HEK293 (cell line): Measurements from ENCODE around the gene ARHGEF7.

Experiments
- CTCF ChIA-PET: fragments of 350-600 bp; formaldehyde crosslinking; extraction: SDS; loops from one replicate; lab custom pipeline; 2021; ENCODE audit warnings: antibody characterized with exemption; lab: Yijun Ruan, JAX
- POLR2A ChIA-PET: fragments of 300-600 bp; formaldehyde crosslinking; extraction: SDS; loops from one replicate; lab custom pipeline; 2020; ENCODE audit warnings: antibody characterized with exemption, inconsistent platforms; lab: Yijun Ruan, JAX
- H3K27ac ChIP-seq: fragments of 200-500 bp; sonication (Bioruptor generic); 2 replicates; pipeline ENCODE4 v1.5.1; 2014; ENCODE audit warnings: low read depth, low read length, control low read depth, inconsistent platforms; ENCODE audit errors: extremely low read depth
- H3K36me3 ChIP-seq, 2 experiments: fragments of 200-500 bp in 1 of 2; sonication (Bioruptor generic) in 1 of 2; 1 replicate in 1 of 2; 2 replicates in 1 of 2; pipeline ENCODE4 v1.5.1; 2014 to 2017; ENCODE audit warnings: inconsistent platforms in 2 of 2, low read length in 2 of 2; ENCODE audit not compliant: control insufficient read depth in 2 of 2, insufficient read depth in 1 of 2
- H3K4me1 ChIP-seq: fragments of 200-500 bp; sonication (Bioruptor generic); 2 replicates; pipeline ENCODE4 v1.5.1; 2014; ENCODE audit warnings: mild to moderate bottlenecking, low read length, inconsistent platforms; ENCODE audit not compliant: control insufficient read depth, insufficient read depth
- H3K4me3 ChIP-seq: 2 replicates; pipeline ENCODE4 v1.5.1; 2011; ENCODE audit warnings: low read depth, mild to moderate bottlenecking, control low read depth, low read length, moderate library complexity
- H3K9me3 ChIP-seq: fragments of 200-500 bp; sonication (Bioruptor generic); 2 replicates; pipeline ENCODE4 v1.5.1; 2014; ENCODE audit warnings: low read depth, low read length, inconsistent platforms; ENCODE audit not compliant: control insufficient read depth, insufficient read depth
- ATF2 ChIP-seq: fragments of 450-650 bp; formaldehyde crosslinking; IDR thresholded peaks from 2 replicates; pipeline ENCODE4 v1.5.1; 2016; ENCODE audit warnings: missing biosample characterization, missing genetic modification characterization, low read depth
- BCL11A ChIP-seq: fragments of 450-650 bp; formaldehyde crosslinking; IDR thresholded peaks from 2 replicates; pipeline ENCODE4 v1.5.1; 2016; ENCODE audit warnings: low read depth, missing biosample characterization, missing genetic modification characterization
- INSM2 ChIP-seq: fragments of 450-650 bp; formaldehyde crosslinking; IDR thresholded peaks from 2 replicates; pipeline ENCODE4 v1.5.1; 2016; ENCODE audit warnings: missing biosample characterization, missing genetic modification characterization
- KLF16 ChIP-seq: fragments of 450-650 bp; formaldehyde crosslinking; IDR thresholded peaks from 2 replicates; pipeline ENCODE4 v1.5.1; 2017; ENCODE audit warnings: missing biosample characterization, missing genetic modification characterization
- SCRT1 ChIP-seq: fragments of 450-650 bp; formaldehyde crosslinking; IDR thresholded peaks from 2 replicates; pipeline ENCODE4 v1.5.1; 2016; ENCODE audit warnings: missing biosample characterization, missing genetic modification characterization, borderline replicate concordance
- SETDB1 ChIP-seq: IDR thresholded peaks from one replicate; pipeline ENCODE4 v1.6.1; 2017; ENCODE audit warnings: mild to moderate bottlenecking, low read length, moderate library complexity, mixed read lengths; ENCODE audit not compliant: insufficient read length
- ZBTB10 ChIP-seq: fragments of 450-650 bp; formaldehyde crosslinking; IDR thresholded peaks from 2 replicates; pipeline ENCODE4 v1.5.1; 2016; ENCODE audit warnings: missing biosample characterization, missing genetic modification characterization
- ZFP41 ChIP-seq: fragments of 450-650 bp; formaldehyde crosslinking; IDR thresholded peaks from 2 replicates; pipeline ENCODE4 v1.5.1; 2016; ENCODE audit warnings: missing biosample characterization, missing genetic modification characterization, borderline replicate concordance
- ZNF148 ChIP-seq: fragments of 450-650 bp; formaldehyde crosslinking; IDR thresholded peaks from 2 replicates; pipeline ENCODE4 v1.5.0; 2017; ENCODE audit warnings: missing biosample characterization, missing genetic modification characterization, borderline replicate concordance
- ZNF18 ChIP-seq: fragments of 450-650 bp; formaldehyde crosslinking; IDR thresholded peaks from 2 replicates; pipeline ENCODE4 v1.5.1; 2016; ENCODE audit warnings: missing biosample characterization, missing genetic modification characterization
- ZNF26 ChIP-seq: fragments of 450-650 bp; formaldehyde crosslinking; IDR thresholded peaks from 2 replicates; pipeline ENCODE4 v1.5.1; 2016; ENCODE audit warnings: missing biosample characterization, missing genetic modification characterization
- ZNF302 ChIP-seq: fragments of 450-650 bp; formaldehyde crosslinking; IDR thresholded peaks from 2 replicates; pipeline ENCODE4 v1.5.1; 2016; ENCODE audit warnings: missing biosample characterization, missing genetic modification characterization, low read depth
- ZNF311 ChIP-seq: fragments of 450-650 bp; formaldehyde crosslinking; IDR thresholded peaks from 2 replicates; pipeline ENCODE4 v1.5.1; 2017; ENCODE audit warnings: missing biosample characterization, missing genetic modification characterization, borderline replicate concordance
- ZNF501 ChIP-seq: fragments of 450-650 bp; formaldehyde crosslinking; IDR thresholded peaks from 2 replicates; pipeline ENCODE4 v1.5.1; 2016; ENCODE audit warnings: missing biosample characterization, missing genetic modification characterization
- ZNF548 ChIP-seq: fragments of 450-650 bp; formaldehyde crosslinking; IDR thresholded peaks from 2 replicates; pipeline ENCODE4 v1.5.1; 2016; ENCODE audit warnings: missing biosample characterization, missing genetic modification characterization
- ZNF560 ChIP-seq: fragments of 450-650 bp; formaldehyde crosslinking; IDR thresholded peaks from 2 replicates; pipeline ENCODE4 v1.5.1; 2017; ENCODE audit warnings: missing biosample characterization, missing genetic modification characterization, borderline replicate concordance
- ZNF704 ChIP-seq: fragments of 450-650 bp; formaldehyde crosslinking; IDR thresholded peaks from 2 replicates; pipeline ENCODE4 v1.5.1; 2016; ENCODE audit warnings: missing biosample characterization, missing genetic modification characterization

The ARHGEF7 gene

GRCh38 chr13:111126509-111126908 lies 11.4 kb downstream of the ARHGEF7 start:
- TF ChIP-seq ATF2 (tag by site-specific recombination) (no peak), ZNF18 (tag by site-specific recombination) (no peak), SETDB1 (no peak), ZNF26 (tag by site-specific recombination) (no peak), ZNF501 (tag by site-specific recombination) (no peak), ZFP41 (tag by site-specific recombination) (no peak)
- POLR2A ChIA-PET, result no interaction called here
- no peaks in the 10 kb centered on the region for H3K36me3 ChIP-seq
- no peak overlapping the region for H3K4me3 ChIP-seq
- H3K9me3 ChIP-seq, result no peaks in the 10 kb centered on the region
- CTCF ChIA-PET, result interaction anchor here (1.2 kb wide), 1 partner anchor 89 kb away, joined by 5 read pairs; no protein-coding TSS in a partner anchor
- H3K4me1 ChIP-seq, result no peaks in the 10 kb centered on the region
- no peak overlapping the region for H3K27ac ChIP-seq

GRCh38 chr13:111129465-111130115 lies 14.5 kb downstream of the ARHGEF7 start:
- Histone ChIP-seq H3K4me3 (no peak overlapping the region), H3K4me1 (no peaks in the 10 kb centered on the region), H3K9me3 (no peaks in the 10 kb centered on the region), H3K27ac (no peak overlapping the region), H3K36me3 (no peaks in the 10 kb centered on the region)
- CTCF ChIA-PET, result no interaction called here
- POLR2A ChIA-PET, result no interaction called here
- TF ChIP-seq ZNF148 (tag by site-specific recombination) (no peak), KLF16 (tag by site-specific recombination) (no peak)

- POLR2A ChIA-PET, result no interaction called here
- Histone ChIP-seq H3K4me1 (no peaks in the 10 kb centered on the region), H3K9me3 (no peaks in the 10 kb centered on the region), H3K4me3 (no peak overlapping the region), H3K27ac (no peak overlapping the region), H3K36me3 (no peaks in the 10 kb centered on the region)
- CTCF ChIA-PET, result interaction anchor here (0.5 kb wide), 1 partner anchor 1146 kb away, joined by 3 read pairs; no protein-coding TSS in a partner anchor
- TF ChIP-seq ZNF704 (tag by site-specific recombination) (no peak), ZBTB10 (tag by site-specific recombination) (no peak), ZNF302 (tag by site-specific recombination) (no peak), SCRT1 (tag by site-specific recombination) (no peak), BCL11A (tag by site-specific recombination) (no peak), ZNF560 (tag by site-specific recombination) (no peak), ZNF311 (tag by site-specific recombination) (no peak), ZNF548 (tag by site-specific recombination) (no peak), INSM2 (tag by site-specific recombination) (no peak)
These were observed 15.0 kb downstream of the ARHGEF7 start for GRCh38 chr13:111130116-111130508.
